ENCODE results near the gene DARS2. TPM values are rescaled to one million over a fixed set of nuclear protein-coding genes. Genes with fewer than 3 reads are reported as not detected.

DARS2 gene
- total RNA-seq, 1 experiment from 2014 or later = 34.6 TPM

DNA sequence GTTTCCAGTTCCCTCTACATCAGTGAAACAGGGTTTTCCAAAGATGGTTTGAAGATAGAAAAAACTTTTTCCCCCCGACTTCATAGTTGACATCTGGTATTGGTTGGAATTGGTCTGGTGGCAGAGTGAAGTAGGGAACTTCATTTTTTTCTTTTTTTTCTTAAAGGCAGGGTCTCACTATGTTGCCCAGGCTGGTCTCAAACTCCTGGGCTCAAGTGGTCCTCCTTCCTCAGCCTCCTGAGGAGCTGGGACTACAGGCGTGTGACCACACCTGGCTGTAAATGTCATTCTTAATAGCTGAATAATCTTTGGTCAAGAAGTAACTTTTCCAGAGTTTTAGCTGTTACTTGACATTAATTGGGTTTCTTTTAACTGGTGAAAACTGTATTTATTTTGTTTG, 65.4 kb downstream of the DARS2 start:
- ChIA-PET CTCF (interaction anchor here (0.6 to 1.6 kb wide), 3 partner anchors 174 to 1904 kb away, joined by 3 to 5 read pairs (median 5); no protein-coding TSS in a partner anchor), POLR2A (interaction anchor here (0.8 to 1.0 kb wide), 2 partner anchors 14 to 21 kb away, joined by 3 to 8 read pairs; partner anchors contain the start of gene ZBTB37)
- H3K27me3 Mint-ChIP-seq (ENCODE audit: insufficient read depth, unreplicated experiment) = no peaks in the 10 kb centered on the region
- no peak overlapping the region for H3K27ac Mint-ChIP-seq (ENCODE audit: low read depth, unreplicated experiment)
- no TSS peak for BruUV-seq (replicated peaks)
- no peaks in the 10 kb centered on the region for H3K9me3 Mint-ChIP-seq (ENCODE audit: unreplicated experiment)
- intact Hi-C loops (cut with micrococcal nuclease) = no loop called here
- peaks cover 7% of the 10 kb centered on the region for H3K4me1 Mint-ChIP-seq (ENCODE audit: insufficient read depth, unreplicated experiment)
- no peak for DNase-seq (ENCODE audit: unreplicated experiment)
- peaks cover 22% of the 10 kb centered on the region for H3K36me3 Mint-ChIP-seq (ENCODE audit: insufficient read depth, unreplicated experiment)
- H3K4me3 Mint-ChIP-seq (ENCODE audit: unreplicated experiment) = no peak overlapping the region
- TF ChIP-seq, protein P1, sequence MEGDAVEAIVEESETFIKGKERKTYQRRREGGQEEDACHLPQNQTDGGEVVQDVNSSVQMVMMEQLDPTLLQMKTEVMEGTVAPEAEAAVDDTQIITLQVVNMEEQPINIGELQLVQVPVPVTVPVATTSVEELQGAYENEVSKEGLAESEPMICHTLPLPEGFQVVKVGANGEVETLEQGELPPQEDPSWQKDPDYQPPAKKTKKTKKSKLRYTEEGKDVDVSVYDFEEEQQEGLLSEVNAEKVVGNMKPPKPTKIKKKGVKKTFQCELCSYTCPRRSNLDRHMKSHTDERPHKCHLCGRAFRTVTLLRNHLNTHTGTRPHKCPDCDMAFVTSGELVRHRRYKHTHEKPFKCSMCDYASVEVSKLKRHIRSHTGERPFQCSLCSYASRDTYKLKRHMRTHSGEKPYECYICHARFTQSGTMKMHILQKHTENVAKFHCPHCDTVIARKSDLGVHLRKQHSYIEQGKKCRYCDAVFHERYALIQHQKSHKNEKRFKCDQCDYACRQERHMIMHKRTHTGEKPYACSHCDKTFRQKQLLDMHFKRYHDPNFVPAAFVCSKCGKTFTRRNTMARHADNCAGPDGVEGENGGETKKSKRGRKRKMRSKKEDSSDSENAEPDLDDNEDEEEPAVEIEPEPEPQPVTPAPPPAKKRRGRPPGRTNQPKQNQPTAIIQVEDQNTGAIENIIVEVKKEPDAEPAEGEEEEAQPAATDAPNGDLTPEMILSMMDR (IDR thresholded peaks at IDR 0.05; ENCODE audit: unreplicated experiment) = no peak

- DNase-seq (ENCODE audit: unreplicated experiment) = no peak
- TF ChIP-seq, protein P1 (IDR thresholded peaks at IDR 0.05; ENCODE audit: unreplicated experiment) = no peak
- no TSS peak for BruUV-seq (replicated peaks)
- Mint-ChIP-seq H3K4me3 (ENCODE audit: unreplicated experiment) (no peak overlapping the region), H3K27me3 (ENCODE audit: insufficient read depth, unreplicated experiment) (no peaks in the 10 kb centered on the region), H3K27ac (ENCODE audit: low read depth, unreplicated experiment) (no peak overlapping the region), H3K36me3 (ENCODE audit: insufficient read depth, unreplicated experiment) (peaks cover 6% of the 10 kb centered on the region), H3K4me1 (ENCODE audit: insufficient read depth, unreplicated experiment) (peaks cover 7% of the 10 kb centered on the region), H3K9me3 (ENCODE audit: unreplicated experiment) (no peaks in the 10 kb centered on the region)
- ChIA-PET CTCF (no interaction called here), POLR2A (interaction anchor here (1.5 to 1.6 kb wide), 2 partner anchors 25 to 36 kb away, joined by 4 to 7 read pairs; partner anchors contain the start of gene ZBTB37)
- intact Hi-C loops (cut with micrococcal nuclease) = no loop called here
These were observed 69.1 kb downstream of the DARS2 start for GRCh38 chr1:173893611-173894010.

GRCh38 chr1:173894189-173894588, 69.7 kb downstream of the DARS2 start:
- Mint-ChIP-seq H3K9me3 (ENCODE audit: unreplicated experiment) (no peaks in the 10 kb centered on the region), H3K27ac (ENCODE audit: low read depth, unreplicated experiment) (no peak overlapping the region), H3K36me3 (ENCODE audit: insufficient read depth, unreplicated experiment) (peaks cover 6% of the 10 kb centered on the region), H3K4me1 (ENCODE audit: insufficient read depth, unreplicated experiment) (peaks cover 7% of the 10 kb centered on the region), H3K4me3 (ENCODE audit: unreplicated experiment) (no peak overlapping the region), H3K27me3 (ENCODE audit: insufficient read depth, unreplicated experiment) (no peaks in the 10 kb centered on the region)
- CTCF ChIA-PET = interaction anchor here (1.0 to 1.2 kb wide), 4 partner anchors 10 to 855 kb away, joined by 3 to 4 read pairs (median 3); no protein-coding TSS in a partner anchor
- no peak for DNase-seq (ENCODE audit: unreplicated experiment)
- TF ChIP-seq, protein P1 (IDR thresholded peaks at IDR 0.05; ENCODE audit: unreplicated experiment) = no peak
- intact Hi-C loops (cut with micrococcal nuclease) = no loop called here
- POLR2A ChIA-PET = interaction anchor here (0.6 to 1.6 kb wide), 3 partner anchors 25 to 1106 kb away, joined by 3 to 7 read pairs (median 4); partner anchors contain the start of gene ZBTB37
- no TSS peak for BruUV-seq (replicated peaks)

- H3K4me3 Mint-ChIP-seq (ENCODE audit: unreplicated experiment) = no peak overlapping the region
- TF ChIP-seq, protein P1 (IDR thresholded peaks at IDR 0.05; ENCODE audit: unreplicated experiment) = no peak
- POLR2A ChIA-PET = no interaction called here
- H3K9me3 Mint-ChIP-seq (ENCODE audit: unreplicated experiment) = no peaks in the 10 kb centered on the region
- no peaks in the 10 kb centered on the region for H3K4me1 Mint-ChIP-seq (ENCODE audit: insufficient read depth, unreplicated experiment)
- no peak overlapping the region for H3K27ac Mint-ChIP-seq (ENCODE audit: low read depth, unreplicated experiment)
- no peak for DNase-seq (ENCODE audit: unreplicated experiment)
- H3K27me3 Mint-ChIP-seq (ENCODE audit: insufficient read depth, unreplicated experiment) = no peaks in the 10 kb centered on the region
- intact Hi-C loops (cut with micrococcal nuclease) = no loop called here
- no TSS peak for BruUV-seq (replicated peaks)
- H3K36me3 Mint-ChIP-seq (ENCODE audit: insufficient read depth, unreplicated experiment) = no peaks in the 10 kb centered on the region
- CTCF ChIA-PET = interaction anchor here (0.6 kb wide), 1 partner anchor 175 kb away, joined by 3 read pairs; no protein-coding TSS in a partner anchor
These were observed 76.0 kb downstream of the DARS2 start for GRCh38 chr1:173900427-173900826.
